GM12878 (cell line): Measurements from ENCODE around the gene IGF2R. TPM values are rescaled to one million over a fixed set of nuclear protein-coding genes. Genes with fewer than 3 reads are reported as not detected.

Experiments
- ATAC-seq: fragments of 200-7000 bp; cut with Tn5 transposase; 3 replicates; pipeline ENCODE4 v1.9.1; 2020; ENCODE audit warnings: mild to moderate bottlenecking, moderate library complexity
- BruUV-seq: library from RNA; stranded (reverse); fragments of 400-500 nt; replicated peaks from 2 replicates; lab custom pipeline; 2021; lab: Mats Ljungman, UMichigan
- CTCF ChIA-PET: fragments of 300-600 bp; sonication (Branson Sonifier 250); formaldehyde crosslinking; extraction: SDS; loops from one replicate; lab custom pipeline; 2021; ENCODE audit warnings: inconsistent platforms; lab: Yijun Ruan, JAX
- POLR2A ChIA-PET: fragments of 350-600 bp; formaldehyde crosslinking; extraction: SDS; loops from one replicate; lab custom pipeline; 2021; ENCODE audit warnings: inconsistent platforms; lab: Charles Lee
- RAD21 ChIA-PET: fragments of 300-600 bp; sonication (Branson Sonifier 250); formaldehyde crosslinking; loops from one replicate; lab custom pipeline; 2023; ENCODE audit warnings: antibody characterized with exemption; ENCODE audit not compliant: unreplicated experiment; lab: Charles Lee
- SMC1A ChIA-PET: fragments of 300-600 bp; sonication (Branson Sonifier 250); formaldehyde crosslinking; loops from one replicate; lab custom pipeline; 2023; ENCODE audit not compliant: unreplicated experiment, uncharacterized antibody; lab: Charles Lee
- DNase-seq: peaks from one replicate; pipeline ENCODE4 v3.0.0-alpha.2; 2011; ENCODE audit warnings: low read depth, low spot score
- FAIRE-seq: peaks from 3 replicates; lab custom pipeline; 2011; peaks lifted over from hg19 to GRCh38; lab: Jason Lieb, UNC
- H2AFZ ChIP-seq: 2 replicates; pipeline ENCODE4 v1.6.0; 2011; ENCODE audit warnings: low read depth, low read length, control low read depth; ENCODE audit not compliant: control insufficient read depth
- H3K27ac ChIP-seq: 2 replicates; pipeline ENCODE4 v1.5.1; 2011; ENCODE audit warnings: control low read depth; ENCODE audit not compliant: control insufficient read depth, insufficient read depth
- H3K27me3 ChIP-seq, 2 experiments: replicated peaks in 1 of 2; 2 replicates each; pipeline versions ENCODE4 v1.6.0 to v1.6.1; 2011; ENCODE audit warnings: low read length in 1 of 2; ENCODE audit not compliant: control insufficient read depth in 2 of 2, insufficient read depth in 2 of 2
- H3K36me3 ChIP-seq, 2 experiments: 2 replicates each; pipeline ENCODE4 v1.5.1; 2011; ENCODE audit warnings: low read length in 1 of 2; ENCODE audit not compliant: control insufficient read depth in 2 of 2, insufficient read depth in 2 of 2
- H3K4me1 ChIP-seq: 2 replicates; pipeline ENCODE4 v1.6.1; 2011; ENCODE audit warnings: mild to moderate bottlenecking, low read length, moderate library complexity, mixed read lengths; ENCODE audit not compliant: control insufficient read depth, insufficient read depth
- H3K4me2 ChIP-seq: 2 replicates; pipeline ENCODE4 v1.6.0; 2011; ENCODE audit warnings: control low read depth; ENCODE audit not compliant: control insufficient read depth, insufficient read depth
- H3K4me3 ChIP-seq: fragments of 200-600 bp; sonication (generic); 2 replicates; pipeline ENCODE4 v1.5.1; 2016
- H3K79me2 ChIP-seq: 2 replicates; pipeline ENCODE4 v1.6.0; 2011; ENCODE audit warnings: low read length; ENCODE audit not compliant: control insufficient read depth, insufficient read depth
- H3K9ac ChIP-seq: 2 replicates; pipeline ENCODE4 v1.8.0; 2011; ENCODE audit warnings: low read length, control low read depth, mixed read lengths; ENCODE audit not compliant: control insufficient read depth, insufficient read depth
- H3K9me3 ChIP-seq: replicated peaks from 3 replicates; pipeline ENCODE4 v1.5.1; 2011; ENCODE audit warnings: mild to moderate bottlenecking, low read length; ENCODE audit not compliant: control insufficient read depth, insufficient read depth
- H4K20me1 ChIP-seq: 2 replicates; pipeline ENCODE4 v1.6.0; 2011; ENCODE audit not compliant: control insufficient read depth, insufficient read depth
- BCL3 ChIP-seq: IDR thresholded peaks from 2 replicates; pipeline ENCODE4 v1.6.1; 2011; ENCODE audit warnings: borderline replicate concordance, low read depth, mild to moderate bottlenecking, moderate library complexity, low read length; ENCODE audit not compliant: insufficient read depth, poor library complexity, severe bottlenecking
- GABPA ChIP-seq: IDR thresholded peaks from 2 replicates; pipeline ENCODE4 v1.6.1; 2014; ENCODE audit warnings: antibody characterized with exemption, low read depth, mild to moderate bottlenecking, inconsistent platforms
- HDGF ChIP-seq: fragments of 450-650 bp; IDR thresholded peaks from 2 replicates; pipeline ENCODE4 v1.6.1; 2016; ENCODE audit warnings: antibody characterized with exemption
- MEF2B ChIP-seq: fragments of 450-650 bp; IDR thresholded peaks from 2 replicates; pipeline ENCODE4 v1.6.1; 2018; ENCODE audit warnings: mild to moderate bottlenecking, moderate library complexity; ENCODE audit not compliant: partially characterized antibody, poor library complexity, severe bottlenecking
- MLLT1 ChIP-seq: fragments of 450-650 bp; IDR thresholded peaks from 2 replicates; pipeline ENCODE4 v1.6.1; 2016; ENCODE audit warnings: mild to moderate bottlenecking
- NBN ChIP-seq: fragments of 450-650 bp; IDR thresholded peaks from 2 replicates; pipeline ENCODE4 v1.6.1; 2016
- NFYB ChIP-seq: IDR thresholded peaks from 2 replicates; pipeline ENCODE4 v1.6.1; 2011; ENCODE audit warnings: low read depth, mild to moderate bottlenecking, low read length, improper control_type of control experiment, moderate library complexity; ENCODE audit not compliant: insufficient read depth
- RELB ChIP-seq: fragments of 450-650 bp; IDR thresholded peaks from 2 replicates; pipeline ENCODE4 v1.6.1; 2017; ENCODE audit warnings: low read depth, mild to moderate bottlenecking, moderate library complexity
- STAT3 ChIP-seq: IDR thresholded peaks from 2 replicates; pipeline ENCODE4 v1.6.1; 2011; ENCODE audit warnings: low read depth, low read length, improper control_type of control experiment
- ZNF384 ChIP-seq: IDR thresholded peaks from 2 replicates; pipeline ENCODE4 v1.6.1; 2012; ENCODE audit warnings: low read depth, mild to moderate bottlenecking, low read length, improper control_type of control experiment, borderline replicate concordance
- WGBS: methylation state at CpG from one replicate; pipeline ENCODE4 v1.1.6; 2016; ENCODE audit warnings: low lambda C conversion rate; ENCODE audit not compliant: insufficient replicate concordance, insufficient coverage; ENCODE audit errors: missing lambda C conversion rate; 5-methylcytosine and 5-hydroxymethylcytosine counted together
- in situ Hi-C: fragments of 300-500 bp; cut with MboI; formaldehyde crosslinking; loops from 9 replicates; pipeline ENCODE4 v1.14.3; 2018; ENCODE audit warnings: mixed read lengths
- intact Hi-C: fragments of 100-400 bp; cut with micrococcal nuclease; formaldehyde crosslinking; loops from one replicate; pipeline ENCODE4 v1.14.2; 2022; ENCODE audit not compliant: unreplicated experiment
- polyA plus RNA-seq, 11 experiments: library from polyadenylated mRNA; depleted of rRNA in 4 of 11; unstranded in 6 of 11; stranded (reverse) in 5 of 11; fragments of >200 nt; fragmentation: Nextera tagmentation in 4 of 11; fragmentation: Illumina TruSeq in 1 of 11; extraction: Ambion mirVana in 4 of 11; extraction: Trizol in 1 of 11; gene quantifications; 1 replicate in 1 of 11; 2 replicates in 10 of 11; pipeline versions ENCODE4 v1.2.1 to v1.2.3, GENCODE V29; 2011 to 2016; ENCODE audit warnings: inconsistent platforms in 2 of 11, missing spikeins in 2 of 11, low read depth in 1 of 11
- total RNA-seq, 4 experiments: library from RNA; depleted of rRNA in 3 of 4; stranded (reverse); fragments of >200 nt in 3 of 4; fragmentation: Illumina TruSeq in 1 of 4; extraction: Trizol in 1 of 4; gene quantifications; 2 replicates each; pipeline versions ENCODE4 v1.2.1 to v1.2.3, GENCODE V29; 2013 to 2021

IGF2R gene
- total and polyA plus RNA-seq, 10 of the 15 experiments (the other 5 are each of a cell fraction or from before 2014, with no cell fraction given): 1.00 to 40.1 (median 16.8) TPM

- H3K79me2 ChIP-seq: peaks cover 97% of the 10 kb centered on the region
- ChIA-PET POLR2A (interaction anchor here (0.6 to 7.9 kb wide), 8 partner anchors 10 to 253 kb away, joined by 3 to 92 read pairs (median 4); partner anchors contain the start of genes ACAT2, IGF2R and WTAP), SMC1A (interaction anchor here (1.2 to 15.0 kb wide), 7 partner anchors 9 to 254 kb away, joined by 3 to 95 read pairs (median 11); partner anchors contain the start of gene WTAP), CTCF (interaction anchor here (1.0 kb wide), 1 partner anchor 846 kb away, joined by 3 read pairs; no protein-coding TSS in a partner anchor), RAD21 (interaction anchor here (1.2 to 8.9 kb wide), 6 partner anchors 10 to 51 kb away, joined by 3 to 89 read pairs (median 24); partner anchors contain the start of gene IGF2R)
- no peak for DNase-seq
- H3K9me3 ChIP-seq: no peaks in the 10 kb centered on the region
- H3K27me3 ChIP-seq: no peaks in the 10 kb centered on the region
- H3K4me1 ChIP-seq: peaks cover 57% of the 10 kb centered on the region
- no peaks in the 10 kb centered on the region for H3K36me3 ChIP-seq
- FAIRE-seq: no peak
- H3K27ac ChIP-seq: 0 out of 2 replicates have a peak overlapping the region, but pooled peaks have one; percentile 36
- H3K9ac ChIP-seq: no peak overlapping the region
- H3K4me2 ChIP-seq: peak overlapping the region; percentile 89
- no peak overlapping the region for H2AFZ ChIP-seq
- ATAC-seq: no peak
- H3K4me3 ChIP-seq: no peak overlapping the region
- no peaks in the 10 kb centered on the region for H4K20me1 ChIP-seq
- intact Hi-C loops (no loop called here), in situ Hi-C loops (no loop called here)
- no TSS peak for BruUV-seq
- TF ChIP-seq STAT3 (no peak), NBN (no peak), NFYB (no peak)
- WGBS: 96% methylated on average over 4 of the region's 5 CpGs
Measured at GRCh38 chr6:159980474-159980873, 11.6 kb downstream of the IGF2R start.

GRCh38 chr6:159981071-159981402 lies 12.2 kb downstream of the IGF2R start:
- Histone ChIP-seq H3K27ac (peak overlapping the region; percentile 91), H3K4me3 (peak overlapping the region; percentile 53), H3K9me3 (no peaks in the 10 kb centered on the region), H4K20me1 (no peaks in the 10 kb centered on the region), H3K36me3 (no peaks in the 10 kb centered on the region), H3K27me3 (no peaks in the 10 kb centered on the region), H3K79me2 (peaks cover 98% of the 10 kb centered on the region), H3K4me2 (peak overlapping the region; percentile 89), H3K9ac (peak overlapping the region; percentile 75; the same call in 1 of the 2 replicates), H2AFZ (no peak overlapping the region), H3K4me1 (peaks cover 57% of the 10 kb centered on the region)
- DNase-seq (no peak), ATAC-seq (no peak), FAIRE-seq (no peak)
- no TSS peak for BruUV-seq
- ChIA-PET CTCF (interaction anchor here (1.3 to 1.7 kb wide), 3 partner anchors 9 to 11 kb away, joined by 3 to 12 read pairs (median 6); no protein-coding TSS in a partner anchor), SMC1A (interaction anchor here (0.9 to 15.0 kb wide), 10 partner anchors 9 to 249 kb away, joined by 3 to 95 read pairs (median 5); partner anchors contain the start of gene IGF2R), RAD21 (interaction anchor here (1.2 to 8.9 kb wide), 8 partner anchors 9 to 157 kb away, joined by 3 to 89 read pairs (median 6); partner anchors contain the start of gene IGF2R), POLR2A (interaction anchor here (0.5 to 7.9 kb wide), 11 partner anchors 9 to 900 kb away, joined by 3 to 92 read pairs (median 4); partner anchors contain the start of genes IGF2R, MRPL18, TCP1 and WTAP)
- 64% methylated on average over 6 of the region's 6 CpGs for WGBS
- in situ Hi-C loops: no loop called here
- intact Hi-C loops: no loop called here
- TF ChIP-seq RELB (no peak), BCL3 (no peak), HDGF (peak; percentile 99), MEF2B (peak; percentile 39), GABPA (no peak), NBN (peak; percentile 71; the same call in 1 of the 2 replicates), MLLT1 (peak; percentile 78; the same call in 1 of the 2 replicates), ZNF384 (no peak)
